Fibroblast of pulmonary artery (primary cell): ENCODE measurements around the gene ZNRF3.

Experiments used
- DNase-seq: peaks from one replicate; pipeline ENCODE4 v3.0.0-alpha.2; 2010; ENCODE audit warnings: low read depth
- H3K4me3 ChIP-seq: replicated peaks from 2 replicates; pipeline ENCODE4 v1.5.1; 2011; ENCODE audit warnings: low read depth, mild to moderate bottlenecking, control low read depth, low read length, moderate library complexity
- TF ChIP-seq, protein P1 (sequence below): IDR thresholded peaks from 2 replicates; pipeline ENCODE4 v1.5.1; 2011; ENCODE audit warnings: mild to moderate bottlenecking, control low read depth, low read length, inconsistent platforms; ENCODE audit errors: missing control alignments

The ZNRF3 gene

DNA sequence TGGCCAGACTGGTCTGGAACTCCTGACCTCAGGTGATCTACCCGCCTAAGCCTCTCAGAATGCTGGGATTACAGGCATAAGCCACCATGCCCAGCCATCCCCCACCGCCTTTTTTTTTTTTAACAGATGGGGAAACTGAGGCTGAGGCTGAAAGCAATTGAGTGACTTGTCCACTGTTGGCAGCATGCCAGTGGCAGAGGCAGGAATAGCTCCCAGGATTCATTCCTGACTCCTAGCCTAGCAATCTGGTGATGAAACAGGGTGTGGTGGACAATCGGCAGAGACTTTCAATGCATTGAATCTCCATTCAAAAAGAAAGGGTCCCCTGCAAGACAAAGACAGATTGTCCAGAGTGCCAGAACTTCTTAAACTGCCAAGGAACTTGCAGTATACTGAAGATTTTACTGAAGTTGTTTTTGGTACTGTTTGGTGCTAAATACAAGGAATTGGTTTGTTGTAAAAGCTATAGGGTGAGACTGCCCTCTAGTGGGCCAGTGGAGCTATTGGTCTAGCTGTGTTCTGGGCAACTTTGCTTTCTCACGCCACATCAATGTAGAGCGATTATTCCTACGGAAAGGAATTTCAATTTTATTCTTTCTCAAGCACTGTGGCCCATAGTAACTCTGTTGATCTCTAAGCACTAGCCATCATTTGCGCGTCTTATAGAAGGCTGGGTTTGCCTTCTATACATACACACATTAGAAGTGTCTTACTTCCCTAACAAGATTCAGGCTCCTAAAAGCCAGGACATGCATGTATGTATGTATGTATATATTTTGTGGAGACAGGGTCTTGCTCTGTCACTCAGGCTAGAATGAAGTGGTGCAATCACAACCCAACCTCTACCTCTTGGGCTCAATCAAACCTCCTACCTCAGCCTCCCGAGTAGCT, 157.3 kb downstream of the ZNRF3 start:
- no peak overlapping the region for H3K4me3 ChIP-seq
- peak; percentile 95 for DNase-seq
- TF ChIP-seq, protein P1, sequence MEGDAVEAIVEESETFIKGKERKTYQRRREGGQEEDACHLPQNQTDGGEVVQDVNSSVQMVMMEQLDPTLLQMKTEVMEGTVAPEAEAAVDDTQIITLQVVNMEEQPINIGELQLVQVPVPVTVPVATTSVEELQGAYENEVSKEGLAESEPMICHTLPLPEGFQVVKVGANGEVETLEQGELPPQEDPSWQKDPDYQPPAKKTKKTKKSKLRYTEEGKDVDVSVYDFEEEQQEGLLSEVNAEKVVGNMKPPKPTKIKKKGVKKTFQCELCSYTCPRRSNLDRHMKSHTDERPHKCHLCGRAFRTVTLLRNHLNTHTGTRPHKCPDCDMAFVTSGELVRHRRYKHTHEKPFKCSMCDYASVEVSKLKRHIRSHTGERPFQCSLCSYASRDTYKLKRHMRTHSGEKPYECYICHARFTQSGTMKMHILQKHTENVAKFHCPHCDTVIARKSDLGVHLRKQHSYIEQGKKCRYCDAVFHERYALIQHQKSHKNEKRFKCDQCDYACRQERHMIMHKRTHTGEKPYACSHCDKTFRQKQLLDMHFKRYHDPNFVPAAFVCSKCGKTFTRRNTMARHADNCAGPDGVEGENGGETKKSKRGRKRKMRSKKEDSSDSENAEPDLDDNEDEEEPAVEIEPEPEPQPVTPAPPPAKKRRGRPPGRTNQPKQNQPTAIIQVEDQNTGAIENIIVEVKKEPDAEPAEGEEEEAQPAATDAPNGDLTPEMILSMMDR: no peak

DNA sequence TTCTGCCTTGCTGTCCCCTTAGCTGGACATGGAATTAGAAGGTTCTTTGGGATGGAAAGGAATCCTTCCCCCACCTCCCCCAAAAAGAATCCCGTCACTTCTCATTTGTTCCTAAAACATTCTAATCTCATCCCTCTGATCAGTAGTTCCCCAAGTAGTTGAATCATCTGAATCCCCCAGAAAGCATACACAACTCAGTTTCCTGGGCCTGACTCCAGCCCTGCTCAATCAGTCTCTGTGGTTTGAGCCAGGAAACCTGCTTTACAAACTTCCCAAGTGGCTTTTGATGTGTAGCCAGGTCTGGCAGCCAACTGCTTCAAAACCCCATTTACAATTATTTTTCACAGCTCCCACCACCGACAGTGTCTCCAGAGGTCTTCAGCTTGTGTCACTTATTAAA, 158.0 kb downstream of the ZNRF3 start:
- DNase-seq: peak; percentile 70
- TF ChIP-seq, protein P1: no peak
- no peak overlapping the region for H3K4me3 ChIP-seq

DNA sequence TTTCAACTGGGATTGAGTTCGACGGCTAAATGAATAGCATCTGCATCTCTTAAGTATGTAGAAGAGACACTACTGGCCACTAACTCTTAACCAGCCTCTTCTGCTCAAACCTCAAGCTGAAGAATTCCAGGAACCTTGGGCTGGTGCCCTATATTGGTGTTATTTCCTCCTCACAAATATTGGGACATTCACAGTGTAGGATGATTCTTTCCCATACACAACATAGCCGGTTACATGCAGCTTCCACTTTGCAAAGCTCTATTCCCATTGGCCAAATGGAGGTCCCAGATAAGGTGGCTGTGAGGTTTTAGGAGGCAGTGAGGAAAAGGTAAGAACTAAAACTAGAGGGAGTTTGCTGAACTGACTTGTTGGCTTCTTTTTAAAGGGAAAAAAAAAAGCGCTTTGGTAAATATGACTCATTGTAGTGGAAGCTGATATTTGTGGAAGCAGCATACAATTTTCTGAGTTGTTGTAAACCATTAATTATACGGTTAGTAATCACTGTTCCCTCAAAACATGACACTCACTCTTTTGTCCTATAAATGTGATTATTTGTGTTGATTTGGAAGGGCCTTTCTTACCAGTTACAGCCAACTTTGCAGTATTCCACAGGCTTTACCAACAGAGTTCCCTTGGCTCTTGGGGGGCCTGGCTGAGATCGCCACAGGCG, 160.7 kb downstream of the ZNRF3 start:
- TF ChIP-seq, protein P1: no peak
- H3K4me3 ChIP-seq: no peak overlapping the region
- peak; percentile 65 for DNase-seq

DNA sequence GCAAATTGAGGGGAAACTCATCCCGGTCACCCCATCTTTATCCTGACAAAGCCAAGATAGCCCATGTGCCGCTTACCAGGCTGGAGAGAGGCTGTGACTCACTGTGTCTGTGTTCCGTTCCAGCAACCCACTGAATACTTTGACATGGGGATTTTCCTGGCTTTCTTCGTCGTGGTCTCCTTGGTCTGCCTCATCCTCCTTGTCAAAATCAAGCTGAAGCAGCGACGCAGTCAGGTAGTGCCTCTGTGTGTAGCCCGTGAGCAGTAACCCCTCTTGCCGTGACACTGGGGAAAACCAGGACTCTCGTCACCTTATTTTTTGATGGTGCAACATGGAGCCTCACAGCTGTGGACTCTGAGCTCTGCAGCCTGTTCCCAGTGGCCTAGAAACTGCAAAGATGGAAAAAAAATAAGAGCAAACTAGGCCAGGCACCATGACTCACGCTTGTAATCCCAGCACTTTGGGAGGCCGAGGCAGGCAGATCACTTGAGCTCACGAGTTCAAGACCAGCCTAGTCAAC, 161.3 kb downstream of the ZNRF3 start:
- no peak overlapping the region for H3K4me3 ChIP-seq
- TF ChIP-seq, protein P1: no peak
- DNase-seq: peak; percentile 70

DNA sequence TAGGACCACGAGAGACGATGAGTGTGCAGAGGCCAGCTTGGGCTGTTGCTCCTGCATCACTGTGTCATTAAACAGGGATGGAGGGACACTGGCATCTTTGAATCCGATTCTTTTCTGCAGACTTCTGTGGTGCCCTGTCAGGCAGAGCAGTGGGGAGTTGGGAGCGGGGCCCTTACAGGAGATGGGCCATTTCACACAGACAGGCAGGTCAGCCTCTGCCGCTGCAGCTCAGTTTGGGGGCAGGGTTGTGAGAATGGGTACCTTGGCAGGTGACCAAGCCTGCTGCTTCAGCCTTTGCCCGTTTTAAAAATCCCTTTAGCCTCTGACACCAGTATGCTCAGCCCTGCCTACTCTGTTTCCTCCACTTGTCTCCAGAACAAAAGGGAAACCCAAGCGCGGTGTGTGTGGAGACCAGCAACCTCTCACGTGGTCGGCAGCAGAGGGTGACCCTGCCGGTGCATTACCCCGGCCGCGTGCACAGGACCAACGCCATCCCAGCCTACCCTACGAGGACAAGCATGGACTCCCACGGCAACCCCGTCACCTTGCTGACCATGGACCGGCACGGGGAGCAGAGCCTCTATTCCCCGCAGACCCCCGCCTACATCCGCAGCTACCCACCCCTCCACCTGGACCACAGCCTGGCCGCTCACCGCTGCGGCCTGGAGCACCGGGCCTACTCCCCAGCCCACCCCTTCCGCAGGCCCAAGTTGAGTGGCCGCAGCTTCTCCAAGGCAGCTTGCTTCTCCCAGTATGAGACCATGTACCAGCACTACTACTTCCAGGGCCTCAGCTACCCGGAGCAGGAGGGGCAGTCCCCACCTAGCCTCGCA, 165.7 kb downstream of the ZNRF3 start:
- TF ChIP-seq, protein P1: no peak
- no peak for DNase-seq
- no peak overlapping the region for H3K4me3 ChIP-seq

DNA sequence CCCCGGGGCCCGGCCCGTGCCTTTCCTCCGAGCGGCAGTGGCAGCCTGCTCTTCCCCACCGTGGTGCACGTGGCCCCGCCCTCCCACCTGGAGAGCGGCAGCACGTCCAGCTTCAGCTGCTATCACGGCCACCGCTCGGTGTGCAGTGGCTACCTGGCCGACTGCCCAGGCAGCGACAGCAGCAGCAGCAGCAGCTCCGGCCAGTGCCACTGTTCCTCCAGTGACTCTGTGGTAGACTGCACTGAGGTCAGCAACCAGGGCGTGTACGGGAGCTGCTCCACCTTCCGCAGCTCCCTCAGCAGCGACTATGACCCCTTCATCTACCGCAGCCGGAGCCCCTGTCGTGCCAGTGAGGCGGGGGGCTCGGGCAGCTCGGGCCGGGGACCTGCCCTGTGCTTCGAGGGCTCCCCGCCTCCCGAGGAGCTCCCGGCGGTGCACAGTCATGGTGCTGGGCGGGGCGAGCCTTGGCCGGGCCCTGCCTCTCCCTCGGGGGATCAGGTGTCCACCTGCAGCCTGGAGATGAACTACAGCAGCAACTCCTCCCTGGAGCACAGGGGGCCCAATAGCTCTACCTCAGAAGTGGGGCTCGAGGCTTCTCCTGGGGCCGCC, 166.4 kb downstream of the ZNRF3 start:
- TF ChIP-seq, protein P1: no peak
- DNase-seq: no peak
- H3K4me3 ChIP-seq: no peak overlapping the region
